Kidney (tissue), 14 donors: ENCODE measurements around the gene SYVN1. TPM values are rescaled to one million over a fixed set of nuclear protein-coding genes. Genes with fewer than 3 reads are reported as not detected.
"Not testable (repeated sequence)": the region's sequence is repeated elsewhere in the genome, so short reads cannot be mapped to it uniquely, and the experiment has no call there.

Experiments used
- DNase-seq, 5 donors: peaks; one replicate each; pipeline ENCODE4 v3.0.0-alpha.2; 2013 to 2020
- FAIRE-seq: peaks from 2 replicates; lab custom pipeline; 2012; peaks lifted over from hg19 to GRCh38; lab: Jason Lieb, UNC
- H3K27ac ChIP-seq, 2 donors: one replicate each; pipeline ENCODE4 v1.7.0; 2013; ENCODE audit warnings: low read depth in 2 of 2, low read length in 2 of 2, inconsistent platforms in 1 of 2
- H3K27me3 ChIP-seq: one replicate; pipeline ENCODE4 v1.7.1; 2013; ENCODE audit warnings: low read length, inconsistent platforms; ENCODE audit not compliant: control insufficient read depth, insufficient read depth
- H3K36me3 ChIP-seq, 3 donors: one replicate each; pipeline versions ENCODE4 v1.7.0 to v1.7.1; 2013; ENCODE audit warnings: low read length in 3 of 3, control low read depth in 1 of 3, inconsistent platforms in 1 of 3; ENCODE audit not compliant: insufficient read depth in 3 of 3, control insufficient read depth in 2 of 3
- H3K4me1 ChIP-seq, 3 donors: one replicate each; pipeline versions ENCODE4 v1.7.0 to v1.7.1; 2013; ENCODE audit warnings: low read length in 3 of 3, inconsistent platforms in 1 of 3, low read depth in 1 of 3; ENCODE audit not compliant: control insufficient read depth in 2 of 3, insufficient read depth in 2 of 3
- H3K4me3 ChIP-seq, 3 donors: one replicate each; pipeline versions ENCODE4 v1.7.0 to v1.8.1; 2013; ENCODE audit warnings: low read length in 3 of 3, control low read depth in 1 of 3, inconsistent platforms in 1 of 3
- H3K9ac ChIP-seq, 3 donors: one replicate each; pipeline versions ENCODE4 v1.7.0 to v1.7.1; 2013; ENCODE audit warnings: low read length in 3 of 3, control low read depth in 1 of 3, inconsistent platforms in 1 of 3
- H3K9me3 ChIP-seq, 3 donors: one replicate each; pipeline versions ENCODE4 v1.7.0 to v1.7.1; 2013; ENCODE audit warnings: low read length in 3 of 3, control low read depth in 1 of 3, inconsistent platforms in 1 of 3; ENCODE audit not compliant: control insufficient read depth in 2 of 3, insufficient read depth in 1 of 3
- CTCF ChIP-seq: IDR thresholded peaks from 3 replicates; pipeline ENCODE4 v1.5.1; 2012; ENCODE audit warnings: mild to moderate bottlenecking, moderate library complexity, borderline replicate concordance; ENCODE audit not compliant: insufficient read depth; ENCODE audit errors: extremely low read depth
- intact Hi-C: fragments of 100-400 bp; cut with DNase I; formaldehyde crosslinking; loops from one replicate; pipeline ENCODE4 v1.11.1; 2022
- polyA plus RNA-seq: library from polyadenylated mRNA; stranded (reverse); fragments of 350-450 nt; fragmentation: Illumina TruSeq; extraction: RNeasy Lipid Tissue Mini Kit (QIAGEN cat#74804); gene quantifications from one replicate; pipeline ENCODE4 v1.2.3, GENCODE V29; 2014; ENCODE audit warnings: low read depth, low replicate concordance; ENCODE audit not compliant: insufficient read depth
- total RNA-seq: library from RNA; stranded (reverse); fragmentation: NEBNext Ultra II Directional; extraction: Animal tissue kit (Norgen Biotek cat#: 25700); gene quantifications from one replicate; pipeline ENCODE4 v1.2.1, GENCODE V29; 2021
- donor health status: control.
- donor health status: control.
- donor health status: control.
- donor health status: control.
- donor health status: control.
- donor health status: DM: yes; HTN: yes; CAD: no.
- donor health status: Normal renal cell carcinoma (clear cell type).

SYVN1 gene
- total and polyA plus RNA-seq, 2 donors from 2014 or later = 21.2 to 69.8 TPM

DNA sequence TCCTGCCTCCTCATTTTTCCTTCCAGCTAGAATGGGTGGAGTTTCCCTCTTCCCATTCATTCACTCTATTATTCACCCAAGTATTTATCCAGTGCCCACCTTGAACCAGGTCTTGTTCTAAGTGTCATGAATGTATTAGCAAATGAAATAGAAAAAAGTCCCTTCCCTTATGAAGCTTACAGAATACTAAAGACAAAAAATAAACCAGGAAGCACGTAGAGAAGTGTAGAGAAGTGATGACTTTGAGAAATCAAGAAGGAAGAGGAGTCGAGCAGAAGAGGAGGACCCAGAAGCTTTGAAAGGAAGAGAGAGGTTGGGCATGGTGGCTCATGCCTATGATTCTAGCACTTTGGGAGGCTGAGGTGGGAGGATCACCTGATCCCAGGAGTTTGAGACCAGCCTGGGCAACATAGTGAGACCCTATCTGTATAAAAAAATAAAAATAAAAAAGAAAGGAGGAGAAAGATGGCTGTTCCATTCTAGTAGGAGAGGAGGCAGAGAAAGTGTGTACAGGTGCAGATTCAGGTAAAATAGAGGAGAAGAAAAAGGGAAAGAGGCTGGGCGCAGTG, 17.1 kb upstream of the SYVN1 start:
- Histone ChIP-seq H3K4me1 (peaks cover 0 to 6% (median 5%) of the 10 kb centered on the region in 3 donors), H3K27ac (no peak overlapping the region), H3K9ac (no peak overlapping the region), H3K27me3 (no peaks in the 10 kb centered on the region), H3K9me3 (no peaks in the 10 kb centered on the region), H3K36me3 (no peaks in the 10 kb centered on the region), H3K4me3 (no peak overlapping the region)
- DNase-seq (no peak), FAIRE-seq (no peak)
- intact Hi-C loops = no loop called here
- TF ChIP-seq CTCF = no peak

GRCh38 chr11:65150509-65151299, 16.4 kb upstream of the SYVN1 start:
- intact Hi-C loops = no loop called here

GRCh38 chr11:65150131-65150508, 15.8 kb upstream of the SYVN1 start:
- DNase-seq, FAIRE-seq, intact Hi-C loops, H3K9me3 ChIP-seq, H3K9ac ChIP-seq, H3K27me3 ChIP-seq, H3K36me3 ChIP-seq, H3K27ac ChIP-seq, H3K4me3 ChIP-seq: not testable (repeated sequence)
- H3K4me1 ChIP-seq = peaks cover 0 to 10% (median 8%) of the 10 kb centered on the region in 3 donors

More at GRCh38 chr11:65150509-65151299, 16.4 kb upstream of the SYVN1 start:
- no peaks in the 10 kb centered on the region for H3K9me3 ChIP-seq
- no peak overlapping the region for H3K4me3 ChIP-seq
- no peak overlapping the region for H3K9ac ChIP-seq
- H3K27me3 ChIP-seq = no peaks in the 10 kb centered on the region
- DNase-seq (peak in 4 of 5 donors; percentile 41 to 97 (median 70)), FAIRE-seq (no peak)
- peaks cover 0 to 8% (median 6%) of the 10 kb centered on the region in 3 donors for H3K4me1 ChIP-seq
- no peaks in the 10 kb centered on the region for H3K36me3 ChIP-seq
- H3K27ac ChIP-seq = peak overlapping the region; percentile 10 to 30
- TF ChIP-seq CTCF = no peak

DNA sequence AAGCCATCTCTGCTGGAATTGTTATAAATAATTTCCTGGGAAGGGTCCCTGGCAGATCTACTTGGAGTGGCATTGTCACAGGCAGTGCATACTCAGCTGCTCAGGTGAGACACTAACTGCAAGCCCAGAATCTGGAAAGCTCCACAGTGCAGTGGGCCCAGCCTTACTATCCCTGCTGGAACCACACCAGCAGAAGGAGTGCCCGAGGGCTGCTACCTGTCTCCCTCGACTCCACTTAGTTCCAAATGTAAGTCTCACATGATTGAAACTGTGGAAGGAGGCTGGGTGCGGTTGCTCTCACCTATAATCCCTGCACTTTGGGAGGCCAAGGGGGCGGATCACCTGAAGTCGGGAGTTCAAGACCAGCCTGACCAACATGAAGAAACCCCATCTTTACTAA, 14.3 kb upstream of the SYVN1 start:
- no peak overlapping the region for H3K27ac ChIP-seq
- TF ChIP-seq CTCF = no peak
- DNase-seq (peak in 1 of 5 donors; percentile 52), FAIRE-seq (no peak)
- H3K4me1 ChIP-seq = peaks cover 0 to 10% (median 8%) of the 10 kb centered on the region in 3 donors
- no peaks in the 10 kb centered on the region for H3K36me3 ChIP-seq
- no peak overlapping the region for H3K9ac ChIP-seq
- H3K27me3 ChIP-seq = no peaks in the 10 kb centered on the region
- intact Hi-C loops = no loop called here
- no peaks in the 10 kb centered on the region for H3K9me3 ChIP-seq
- no peak overlapping the region for H3K4me3 ChIP-seq
